Measurements from ENCODE around the gene CEACAM8. TPM values are rescaled to one million over a fixed set of nuclear protein-coding genes. Genes with fewer than 3 reads are reported as not detected.

The CEACAM8 gene
- total RNA-seq, 4 donors from 2014 or later, result 0.32 to 1.5 TPM; not detected in 2

DNA sequence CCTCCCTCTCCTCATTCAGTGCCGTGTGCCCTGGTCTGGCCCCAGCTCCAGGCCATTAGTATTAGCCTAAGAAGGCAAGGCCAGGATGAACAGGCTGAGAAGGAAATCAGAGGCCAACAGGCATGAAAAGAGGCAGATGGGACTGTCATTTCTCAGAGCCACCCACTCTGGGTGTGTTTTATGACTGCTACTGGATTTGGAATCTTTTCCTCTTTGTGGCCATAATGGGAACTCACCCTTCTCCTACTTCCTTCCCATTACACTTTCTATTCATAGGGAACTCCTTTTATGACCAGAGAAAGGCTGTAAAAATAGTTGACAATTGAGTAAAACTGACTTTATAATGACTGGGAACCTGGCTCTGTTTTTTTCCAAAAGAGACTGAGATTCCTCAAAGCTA is 17.7 kb downstream of the CEACAM8 start:
- no peaks in the 10 kb centered on the region for H3K36me3 ChIP-seq
- H3K27me3 ChIP-seq, result no peaks in the 10 kb centered on the region
- WGBS, 2 donors (ENCODE audit: low coverage in 1 of 2), result 25 to 33% methylated on average over 1 of the region's 1 CpG
- H3K9me3 ChIP-seq, result no peaks in the 10 kb centered on the region
- H3K27ac ChIP-seq, result peak overlapping the region; percentile 70 to 77 (median 76)
- H3K4me3 ChIP-seq, result no peak overlapping the region
- H3K4me1 ChIP-seq, result peaks cover 0 to 40% (median 20%) of the 10 kb centered on the region in 4 donors
- in situ Hi-C loops (cut with MboI; ENCODE audit: low pct_ligation_motif_present in 1 of 4, low pct_unique_long_range_greater_than_20kb in 1 of 4, low sequenced_read_pairs in 3 of 4) (no loop called here), intact Hi-C loops (cut with DNase I; ENCODE audit: low total_unique reads) (no loop called here)
- TF ChIP-seq POLR2A (IDR thresholded peaks at IDR 0.05), result no peak
- peak in 2 of 5 experiments; percentile 21 to 34 for TF ChIP-seq CTCF (IDR thresholded peaks at IDR 0.05)
- no peak for TF ChIP-seq EP300 (IDR thresholded peaks at IDR 0.05; ENCODE audit: low read depth)
- TF ChIP-seq POLR2AphosphoS5 (IDR thresholded peaks at IDR 0.05), result peak in 1 of 3 donors; percentile 48
- peak; percentile 40 for DNase-seq

DNA sequence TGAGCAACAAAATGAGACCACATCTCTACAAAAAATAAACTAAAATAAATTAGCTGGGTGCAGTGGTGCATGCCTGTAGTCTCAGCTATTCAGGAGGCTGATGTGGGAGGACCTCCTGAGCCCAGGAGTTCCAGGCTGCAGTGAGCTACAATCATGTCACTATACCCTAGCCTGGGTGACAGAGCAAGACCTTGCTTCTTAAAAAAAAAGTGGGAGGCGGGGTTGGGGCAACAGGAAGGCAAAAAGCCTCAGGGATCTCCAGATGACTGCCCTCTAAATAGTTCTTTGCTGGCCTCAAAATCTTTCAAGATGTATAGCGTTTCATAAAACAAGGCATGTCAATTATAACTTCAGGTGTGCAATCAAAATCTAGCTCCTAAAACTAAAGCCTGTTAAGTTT is 18.5 kb downstream of the CEACAM8 start:
- intact Hi-C loops (cut with DNase I; ENCODE audit: low total_unique reads) (no loop called here), in situ Hi-C loops (cut with MboI; ENCODE audit: low pct_ligation_motif_present in 1 of 4, low pct_unique_long_range_greater_than_20kb in 1 of 4, low sequenced_read_pairs in 3 of 4) (no loop called here)
- TF ChIP-seq CTCF (IDR thresholded peaks at IDR 0.05) (no peak), POLR2A (IDR thresholded peaks at IDR 0.05) (no peak), EP300 (IDR thresholded peaks at IDR 0.05; ENCODE audit: low read depth) (no peak), POLR2AphosphoS5 (IDR thresholded peaks at IDR 0.05) (no peak)
- no peak for DNase-seq
- Histone ChIP-seq H3K9me3 (no peaks in the 10 kb centered on the region), H3K27me3 (no peaks in the 10 kb centered on the region), H3K27ac (peak overlapping the region; percentile 68 to 77 (median 72)), H3K4me3 (no peak overlapping the region), H3K4me1 (peaks cover 0 to 40% (median 20%) of the 10 kb centered on the region in 4 donors), H3K36me3 (no peaks in the 10 kb centered on the region)
- 29 to 54% methylated on average over 2 of the region's 2 CpGs for WGBS, 2 donors (ENCODE audit: low coverage in 1 of 2)

GRCh38 chr19:42573642-42574041 is 21.1 kb downstream of the CEACAM8 start:
- H3K4me1 ChIP-seq, result peaks cover 0 to 40% (median 20%) of the 10 kb centered on the region in 4 donors
- no peaks in the 10 kb centered on the region for H3K9me3 ChIP-seq
- no peak for DNase-seq
- H3K27me3 ChIP-seq, result no peaks in the 10 kb centered on the region
- H3K27ac ChIP-seq, result peak overlapping the region; percentile 13 to 46 (median 36)
- TF ChIP-seq POLR2A (IDR thresholded peaks at IDR 0.05), result no peak
- no peak for TF ChIP-seq EP300 (IDR thresholded peaks at IDR 0.05; ENCODE audit: low read depth)
- no peak for TF ChIP-seq POLR2AphosphoS5 (IDR thresholded peaks at IDR 0.05)
- no peak for TF ChIP-seq CTCF (IDR thresholded peaks at IDR 0.05)
- in situ Hi-C loops (cut with MboI; ENCODE audit: low pct_ligation_motif_present in 1 of 4, low pct_unique_long_range_greater_than_20kb in 1 of 4, low sequenced_read_pairs in 3 of 4), result no loop called here
- H3K4me3 ChIP-seq, result no peak overlapping the region
- H3K36me3 ChIP-seq, result no peaks in the 10 kb centered on the region
- intact Hi-C loops (cut with DNase I; ENCODE audit: low total_unique reads), result no loop called here
- 16% methylated on average over 1 of the region's 1 CpG; no CpG with 5 or more reads in 1 of the 2 donors for WGBS, 2 donors (ENCODE audit: low coverage in 1 of 2)

- no peak for DNase-seq
- H3K27me3 ChIP-seq, result no peaks in the 10 kb centered on the region
- in situ Hi-C loops (cut with MboI; ENCODE audit: low pct_ligation_motif_present in 1 of 4, low pct_unique_long_range_greater_than_20kb in 1 of 4, low sequenced_read_pairs in 3 of 4) (no loop called here), intact Hi-C loops (cut with DNase I; ENCODE audit: low total_unique reads) (no loop called here)
- peaks cover 0 to 23% (median 6%) of the 10 kb centered on the region in 4 donors for H3K4me1 ChIP-seq
- no peak overlapping the region for H3K4me3 ChIP-seq
- TF ChIP-seq CTCF (IDR thresholded peaks at IDR 0.05) (no peak), POLR2A (IDR thresholded peaks at IDR 0.05) (no peak), EP300 (IDR thresholded peaks at IDR 0.05; ENCODE audit: low read depth) (no peak), POLR2AphosphoS5 (IDR thresholded peaks at IDR 0.05) (no peak)
- no peak overlapping the region for H3K27ac ChIP-seq
- WGBS, 2 donors (ENCODE audit: low coverage in 1 of 2), result 66 to 100% methylated on average over 1 to 2 of the region's 2 CpGs
- H3K36me3 ChIP-seq, result no peaks in the 10 kb centered on the region
- no peaks in the 10 kb centered on the region for H3K9me3 ChIP-seq
These were observed 23.6 kb downstream of the CEACAM8 start for GRCh38 chr19:42571116-42571515.

Data from transverse colon (tissue), 4 donors.